BE2C (cell line): Measurements from ENCODE around the gene TCF23.
"Not testable (repeated sequence)": the region's sequence is repeated elsewhere in the genome, so short reads cannot be mapped to it uniquely, and the experiment has no call there.

Source experiments
- DNase-seq: peaks from one replicate; pipeline ENCODE4 v3.0.0-alpha.2; 2020
- H3K27me3 ChIP-seq: fragments of 250-450 bp; sonication (Bioruptor Pico); 2 replicates; pipeline ENCODE4 v1.5.1; 2020; ENCODE audit warnings: mild to moderate bottlenecking
- H3K36me3 ChIP-seq: fragments of 250-450 bp; sonication (Bioruptor Pico); 2 replicates; pipeline ENCODE4 v1.5.1; 2020; ENCODE audit warnings: mild to moderate bottlenecking
- H3K4me1 ChIP-seq: fragments of 250-450 bp; sonication (Bioruptor Pico); 2 replicates; pipeline ENCODE4 v1.5.1; 2020
- H3K4me3 ChIP-seq: 2 replicates; pipeline ENCODE4 v1.5.1; 2011; ENCODE audit warnings: low read depth, low read length
- H3K9me3 ChIP-seq: fragments of 250-450 bp; sonication (Bioruptor Pico); 2 replicates; pipeline ENCODE4 v1.5.1; 2020
- TF ChIP-seq, protein P1 (sequence below): IDR thresholded peaks from 2 replicates; pipeline ENCODE4 v1.5.1; 2012; ENCODE audit warnings: mild to moderate bottlenecking, low read depth, low read length

TCF23 gene

DNA sequence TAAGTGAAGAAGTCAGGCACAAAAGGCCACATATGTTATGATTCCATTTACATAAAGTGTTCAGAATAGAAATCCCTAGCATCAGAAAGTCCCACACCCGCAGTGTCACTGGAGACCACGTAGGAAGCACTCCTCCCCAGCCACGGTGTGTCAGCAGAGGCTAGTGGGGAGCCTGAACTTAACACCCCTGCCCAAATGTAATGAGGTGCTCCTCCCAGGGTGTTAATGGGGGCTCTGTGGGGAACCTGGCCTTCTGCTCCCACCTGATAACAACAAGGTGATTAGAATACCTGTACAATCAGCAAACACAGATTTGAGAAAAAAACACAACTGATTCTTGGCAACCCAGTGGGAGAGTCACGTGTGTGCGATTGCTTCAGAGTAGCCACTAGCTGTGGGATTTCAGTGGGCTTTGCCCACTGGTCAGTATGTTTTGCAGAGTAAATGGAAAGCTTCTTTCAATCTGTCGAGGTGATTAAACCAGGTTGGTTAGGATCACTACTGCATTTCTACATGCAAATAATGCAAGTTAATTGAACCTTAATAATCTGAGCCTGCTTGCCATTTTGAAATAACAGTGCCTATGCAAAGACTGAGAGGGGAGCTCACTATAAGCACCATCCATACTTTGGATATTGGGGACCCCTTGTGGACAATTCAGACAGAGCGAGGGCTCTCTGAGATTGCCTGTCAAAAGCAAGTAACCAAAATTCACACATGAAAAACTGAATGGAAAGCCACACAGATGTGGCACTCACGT, 42.4 kb downstream of the TCF23 start:
- H3K4me3 ChIP-seq: no peak overlapping the region
- H3K27me3 ChIP-seq: no peaks in the 10 kb centered on the region
- no peaks in the 10 kb centered on the region for H3K9me3 ChIP-seq
- H3K36me3 ChIP-seq: no peaks in the 10 kb centered on the region
- TF ChIP-seq, protein P1, sequence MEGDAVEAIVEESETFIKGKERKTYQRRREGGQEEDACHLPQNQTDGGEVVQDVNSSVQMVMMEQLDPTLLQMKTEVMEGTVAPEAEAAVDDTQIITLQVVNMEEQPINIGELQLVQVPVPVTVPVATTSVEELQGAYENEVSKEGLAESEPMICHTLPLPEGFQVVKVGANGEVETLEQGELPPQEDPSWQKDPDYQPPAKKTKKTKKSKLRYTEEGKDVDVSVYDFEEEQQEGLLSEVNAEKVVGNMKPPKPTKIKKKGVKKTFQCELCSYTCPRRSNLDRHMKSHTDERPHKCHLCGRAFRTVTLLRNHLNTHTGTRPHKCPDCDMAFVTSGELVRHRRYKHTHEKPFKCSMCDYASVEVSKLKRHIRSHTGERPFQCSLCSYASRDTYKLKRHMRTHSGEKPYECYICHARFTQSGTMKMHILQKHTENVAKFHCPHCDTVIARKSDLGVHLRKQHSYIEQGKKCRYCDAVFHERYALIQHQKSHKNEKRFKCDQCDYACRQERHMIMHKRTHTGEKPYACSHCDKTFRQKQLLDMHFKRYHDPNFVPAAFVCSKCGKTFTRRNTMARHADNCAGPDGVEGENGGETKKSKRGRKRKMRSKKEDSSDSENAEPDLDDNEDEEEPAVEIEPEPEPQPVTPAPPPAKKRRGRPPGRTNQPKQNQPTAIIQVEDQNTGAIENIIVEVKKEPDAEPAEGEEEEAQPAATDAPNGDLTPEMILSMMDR: peak; percentile 90
- DNase-seq: peak; percentile 69
- no peaks in the 10 kb centered on the region for H3K4me1 ChIP-seq

DNA sequence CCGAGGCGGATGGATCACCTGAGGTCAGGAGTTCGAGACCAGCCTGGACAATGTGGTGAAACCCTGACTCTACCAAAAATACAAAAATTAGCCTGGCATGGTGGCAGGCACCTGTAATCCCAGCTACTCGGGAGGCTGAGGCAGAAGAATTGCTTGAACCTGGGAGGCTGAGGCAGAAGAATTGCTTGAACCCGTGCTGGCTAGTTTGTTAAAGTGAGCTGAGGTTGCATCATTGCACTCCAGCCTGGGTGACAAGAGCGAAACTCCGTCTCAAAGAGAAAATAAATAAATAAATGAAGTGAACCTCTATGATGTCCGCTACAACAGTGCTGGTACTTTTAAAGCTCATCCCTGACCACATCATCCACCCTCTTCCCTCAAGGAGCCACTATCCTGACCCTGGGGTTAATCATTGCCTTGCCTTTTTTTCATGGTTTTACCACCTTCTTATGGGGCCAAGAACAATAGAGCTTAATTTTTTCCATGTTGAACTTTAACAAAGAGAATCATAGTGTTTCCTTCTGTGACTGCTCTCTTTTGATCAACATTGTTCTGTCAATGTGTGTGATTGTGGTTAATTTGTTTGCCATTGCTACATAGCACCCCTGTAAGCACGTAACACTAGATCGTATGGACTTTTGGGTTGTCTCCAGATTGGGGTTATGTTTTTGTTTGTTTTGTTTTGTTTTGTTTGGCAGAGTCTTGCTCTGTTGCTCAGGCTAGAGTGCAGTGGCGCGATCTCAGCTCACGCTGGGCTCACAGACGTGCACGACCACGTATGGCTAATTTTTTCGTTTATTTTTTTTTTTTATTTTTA, 45.9 kb downstream of the TCF23 start:
- Histone ChIP-seq H3K4me3 (no peak overlapping the region), H3K4me1 (no peaks in the 10 kb centered on the region), H3K27me3 (no peaks in the 10 kb centered on the region), H3K36me3 (peaks cover 1% of the 10 kb centered on the region), H3K9me3 (no peaks in the 10 kb centered on the region)
- TF ChIP-seq, protein P1: no peak
- DNase-seq: no peak

DNA sequence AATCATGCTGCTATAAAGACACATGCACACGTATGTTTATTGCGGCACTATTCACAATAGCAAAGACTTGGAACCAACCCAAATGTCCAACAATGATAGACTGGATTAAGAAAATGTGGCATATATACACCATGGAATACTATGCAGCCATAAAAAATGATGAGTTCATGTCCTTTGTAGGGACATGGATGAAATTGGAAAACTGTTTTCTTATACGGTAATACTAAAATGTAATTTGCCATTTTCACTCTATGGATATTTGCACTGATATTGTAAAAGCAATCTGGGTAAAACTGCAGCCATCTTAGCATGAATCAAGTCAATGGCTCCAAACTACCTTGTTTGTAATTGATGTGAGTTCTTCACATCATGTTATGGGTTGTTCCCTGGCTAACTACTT, 47.0 kb downstream of the TCF23 start:
- H3K36me3 ChIP-seq, H3K9me3 ChIP-seq, DNase-seq: not testable (repeated sequence)

DNA sequence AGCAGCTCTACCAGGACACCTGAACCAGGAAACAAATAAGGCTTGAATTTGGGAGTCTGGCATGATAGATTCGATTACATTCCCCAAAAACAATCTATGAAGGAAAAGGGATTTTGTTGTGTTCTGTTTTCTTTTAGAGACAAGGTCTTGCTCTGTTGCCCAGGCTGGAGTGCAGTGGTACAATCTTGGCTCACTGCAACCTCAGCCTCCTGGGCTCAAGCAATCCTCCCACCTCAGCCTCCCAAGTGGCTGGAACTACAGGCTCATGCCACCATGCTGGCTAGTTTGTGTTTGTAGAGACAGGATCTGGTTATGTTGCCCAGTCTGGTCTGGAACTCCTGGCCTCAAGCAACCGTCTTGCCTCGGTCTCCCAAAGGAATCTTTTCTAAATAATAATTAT, 49.3 kb downstream of the TCF23 start:
- not testable (repeated sequence) for H3K4me3 ChIP-seq, DNase-seq, H3K27me3 ChIP-seq, H3K9me3 ChIP-seq, H3K4me1 ChIP-seq
- H3K36me3 ChIP-seq: peaks cover 19% of the 10 kb centered on the region

More for the DNA sequence above, 47.0 kb downstream of the TCF23 start:
- not testable (repeated sequence) for H3K27me3 ChIP-seq, H3K4me1 ChIP-seq, H3K4me3 ChIP-seq

DNA sequence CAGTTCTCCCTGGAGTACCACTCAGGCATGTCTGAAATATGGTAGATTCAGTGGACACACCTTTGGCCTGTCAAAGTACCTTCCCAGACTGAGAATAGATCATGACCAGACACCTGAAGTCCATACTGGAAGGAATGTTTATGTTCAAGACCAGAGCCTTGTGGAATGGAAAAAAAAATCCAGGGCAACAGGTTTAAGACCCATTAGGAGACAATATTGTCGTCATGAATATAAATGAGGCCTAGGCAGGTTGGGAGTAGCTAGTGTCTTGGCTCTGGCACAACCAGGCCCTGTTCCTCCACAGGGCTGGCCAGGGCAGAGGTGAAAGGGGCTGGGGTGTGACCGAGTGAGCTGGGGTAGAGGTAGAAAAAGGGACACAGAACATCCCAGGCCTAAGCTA, 49.8 kb downstream of the TCF23 start:
- H3K36me3 ChIP-seq: peaks cover 24% of the 10 kb centered on the region
- peaks cover 4% of the 10 kb centered on the region for H3K4me1 ChIP-seq
- TF ChIP-seq, protein P1: no peak
- no peaks in the 10 kb centered on the region for H3K27me3 ChIP-seq
- H3K4me3 ChIP-seq: no peak overlapping the region
- H3K9me3 ChIP-seq: no peaks in the 10 kb centered on the region
- DNase-seq: no peak

DNA sequence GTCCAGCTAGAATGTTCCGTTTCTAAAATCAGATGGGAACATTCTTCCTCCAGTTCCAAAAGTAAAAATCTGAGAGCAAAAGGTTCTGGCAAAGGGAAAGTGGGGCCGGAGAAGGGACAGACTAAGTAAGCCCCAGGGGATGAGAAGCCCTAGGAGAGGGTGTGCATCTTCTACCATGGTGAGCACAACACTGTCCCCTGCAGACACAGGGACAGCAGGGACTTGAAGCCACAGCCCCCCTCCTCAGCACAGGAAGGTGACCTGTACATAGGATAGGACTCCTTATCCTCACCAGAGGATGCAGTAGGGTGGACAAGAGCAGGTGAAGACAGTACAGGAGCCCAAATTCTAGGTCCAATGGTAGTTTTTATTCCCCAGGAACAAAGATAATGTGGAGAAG, 50.4 kb downstream of the TCF23 start:
- no peaks in the 10 kb centered on the region for H3K9me3 ChIP-seq
- H3K27me3 ChIP-seq: no peaks in the 10 kb centered on the region
- no peak overlapping the region for H3K4me3 ChIP-seq
- peaks cover 4% of the 10 kb centered on the region for H3K4me1 ChIP-seq
- TF ChIP-seq, protein P1: no peak
- H3K36me3 ChIP-seq: peaks cover 31% of the 10 kb centered on the region
- DNase-seq: no peak

DNA sequence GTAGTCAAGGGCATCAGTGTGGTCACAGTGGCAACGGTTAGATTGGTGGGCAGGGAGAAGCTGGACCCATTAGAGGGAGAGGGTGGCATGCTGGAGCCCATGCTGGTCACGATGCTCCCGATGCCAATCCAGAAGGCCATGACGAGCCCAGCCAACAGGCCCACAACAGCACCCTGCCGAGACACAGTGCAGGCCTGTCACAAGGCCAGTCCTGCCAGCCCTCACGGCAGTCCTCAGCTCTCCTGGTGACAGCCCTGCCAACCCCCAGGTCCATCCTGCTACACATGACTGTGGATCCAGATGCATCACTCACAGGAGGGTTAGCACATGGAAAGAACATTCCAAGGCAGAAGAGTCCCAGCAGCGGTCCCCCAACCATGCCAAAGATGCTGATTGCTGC, 52.9 kb downstream of the TCF23 start:
- peaks cover 55% of the 10 kb centered on the region for H3K36me3 ChIP-seq
- H3K4me1 ChIP-seq: peaks cover 4% of the 10 kb centered on the region
- H3K4me3 ChIP-seq: no peak overlapping the region
- TF ChIP-seq, protein P1: no peak
- H3K9me3 ChIP-seq: no peaks in the 10 kb centered on the region
- no peaks in the 10 kb centered on the region for H3K27me3 ChIP-seq
- no peak for DNase-seq
